LNCaP clone FGC (cell line): Measurements from ENCODE around the gene CACNA1S.

Experiments used
- DNase-seq: peaks from one replicate; pipeline ENCODE4 v3.0.0-alpha.2; 2011; ENCODE audit warnings: low read depth
- H3K4me3 ChIP-seq: 2 replicates; pipeline ENCODE4 v1.5.1; 2011; ENCODE audit warnings: mild to moderate bottlenecking, low read depth, low read length, control low read depth
- CTCF ChIP-seq: IDR thresholded peaks from 2 replicates; pipeline ENCODE4 v1.5.1; 2012; ENCODE audit warnings: mild to moderate bottlenecking; ENCODE audit not compliant: control insufficient read depth, insufficient read depth; ENCODE audit errors: extremely low read depth

Gene CACNA1S

DNA sequence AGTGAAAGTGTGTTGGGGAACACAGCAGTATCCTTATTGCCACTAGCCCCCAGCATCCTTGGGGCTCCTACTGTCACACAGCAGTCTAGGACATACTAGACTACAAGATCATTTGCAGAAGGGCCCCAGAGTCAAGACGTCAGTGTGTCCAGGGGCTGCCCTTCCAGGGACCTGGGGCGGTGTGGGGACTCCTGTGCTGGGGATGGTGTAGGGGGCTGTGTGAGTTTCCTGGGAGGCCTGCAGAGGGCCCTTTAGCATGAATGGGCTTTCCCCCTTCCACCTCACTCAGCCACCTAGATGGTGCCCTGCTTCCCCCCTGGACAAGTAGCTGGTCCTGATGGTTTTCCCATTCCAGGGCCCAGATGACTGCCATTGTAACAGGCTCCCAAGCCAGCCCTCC is 71.2 kb downstream of the CACNA1S start:
- no peak overlapping the region for H3K4me3 ChIP-seq
- TF ChIP-seq CTCF = no peak
- no peak for DNase-seq

DNA sequence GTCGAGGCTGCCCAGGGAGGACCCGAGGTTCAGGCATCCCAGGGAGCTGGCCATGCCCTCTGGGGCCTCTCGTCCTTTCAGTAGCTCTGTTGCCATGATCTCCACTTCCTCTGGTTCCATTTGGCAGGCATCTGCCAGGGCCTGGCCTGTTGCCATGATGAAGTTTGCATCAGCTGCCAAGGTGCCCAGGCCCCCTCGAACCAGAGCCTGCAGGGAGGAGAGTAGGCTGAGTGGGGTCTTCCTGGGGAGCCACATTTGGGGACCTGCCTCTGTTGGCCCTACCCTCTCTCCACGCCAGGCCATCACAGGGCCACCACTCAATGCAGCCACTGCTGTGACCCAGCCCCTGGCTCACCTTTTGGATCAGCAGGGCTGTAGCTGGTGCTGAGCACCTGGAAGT is 72.3 kb downstream of the CACNA1S start:
- TF ChIP-seq CTCF = no peak

DNA sequence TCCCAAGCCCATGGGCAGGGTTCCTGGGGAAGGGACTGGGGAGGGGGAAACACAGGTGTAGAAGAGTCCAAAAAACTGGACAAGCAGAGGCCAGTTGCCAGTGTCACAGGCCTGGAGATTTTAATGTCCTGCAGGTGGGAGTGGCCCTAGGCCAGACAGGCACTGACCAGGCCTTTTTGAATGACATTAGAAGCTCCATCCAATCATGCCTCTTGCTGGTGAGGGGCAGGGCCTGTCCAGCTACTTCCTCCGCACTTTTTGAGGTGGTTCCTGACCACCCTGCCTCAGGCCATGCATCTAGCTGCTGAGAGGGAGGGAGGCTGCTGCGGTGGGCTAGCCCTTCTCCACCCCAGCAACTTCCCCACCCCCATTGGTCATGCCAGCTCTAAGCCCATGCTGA is 72.8 kb downstream of the CACNA1S start:
- no peak for DNase-seq
- no peak overlapping the region for H3K4me3 ChIP-seq
- TF ChIP-seq CTCF = no peak

More for the DNA sequence above, 72.3 kb downstream of the CACNA1S start:
- no peak overlapping the region for H3K4me3 ChIP-seq
- DNase-seq = no peak

DNA sequence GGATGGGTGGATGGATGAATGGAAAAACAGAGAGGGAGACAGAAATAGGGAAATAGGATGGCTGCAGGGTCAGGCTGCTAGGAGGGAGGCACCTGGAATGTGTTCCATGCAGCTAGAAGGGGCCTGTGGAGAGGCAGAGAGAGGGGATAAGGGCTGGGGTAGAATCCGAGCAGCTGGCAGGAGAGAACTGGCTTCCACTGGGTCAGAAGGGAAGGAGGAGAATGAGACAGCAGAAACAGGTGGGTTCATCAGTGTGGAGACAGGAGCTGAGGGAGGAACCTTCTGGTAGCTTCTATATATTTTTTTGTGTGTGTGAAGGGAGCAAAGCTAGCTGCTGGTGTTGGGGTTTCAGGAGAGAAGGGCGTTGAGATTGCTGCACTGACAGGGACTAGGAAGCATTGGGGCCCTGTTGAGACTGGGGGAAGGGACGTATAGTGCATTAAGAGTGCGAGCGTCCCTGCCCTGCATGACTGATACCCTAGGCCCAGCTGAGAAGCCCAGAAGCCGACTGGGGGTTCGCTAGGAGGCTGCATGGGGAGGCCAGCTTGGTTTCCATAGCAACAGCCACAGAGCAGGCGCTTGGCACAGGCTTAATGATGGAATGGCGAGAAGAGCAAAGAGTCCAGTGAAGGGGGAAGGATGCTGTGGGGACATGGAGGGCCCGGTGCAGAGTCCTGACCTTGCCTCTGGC is 73.9 kb downstream of the CACNA1S start:
- no peak for TF ChIP-seq CTCF
- no peak for DNase-seq
- H3K4me3 ChIP-seq = no peak overlapping the region

DNA sequence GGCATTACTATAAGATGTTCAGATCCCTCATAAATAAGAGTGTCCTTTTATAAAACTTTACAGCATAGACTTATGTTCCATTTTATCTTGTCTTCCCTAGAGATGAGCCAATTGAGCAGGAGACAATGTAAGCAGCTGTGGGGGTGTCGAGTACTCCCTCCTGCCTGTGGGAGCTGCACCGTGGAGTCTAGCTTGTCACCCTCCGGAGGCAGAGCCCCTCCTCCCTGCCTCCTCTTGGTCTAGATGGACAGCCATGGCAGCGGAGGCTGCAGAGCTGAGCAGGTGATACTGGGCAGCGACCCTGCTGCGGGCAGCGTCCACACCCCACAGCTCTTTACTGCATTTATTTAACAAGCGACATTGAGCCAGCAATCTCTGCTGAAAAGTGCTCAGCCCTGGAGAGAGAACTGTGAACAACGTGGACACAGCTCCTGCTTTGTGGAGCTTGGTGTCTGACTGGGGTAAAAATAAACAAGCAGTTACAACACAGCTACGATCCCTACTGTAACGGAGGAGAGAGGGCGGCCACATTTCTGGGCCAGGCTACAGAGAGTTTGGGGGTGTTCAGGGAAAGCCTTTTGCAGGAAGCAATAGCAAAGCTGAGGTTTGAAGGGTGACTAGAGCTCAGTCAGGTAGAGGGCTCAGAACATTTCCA is 75.9 kb downstream of the CACNA1S start:
- H3K4me3 ChIP-seq = no peak overlapping the region
- TF ChIP-seq CTCF = no peak
- no peak for DNase-seq

DNA sequence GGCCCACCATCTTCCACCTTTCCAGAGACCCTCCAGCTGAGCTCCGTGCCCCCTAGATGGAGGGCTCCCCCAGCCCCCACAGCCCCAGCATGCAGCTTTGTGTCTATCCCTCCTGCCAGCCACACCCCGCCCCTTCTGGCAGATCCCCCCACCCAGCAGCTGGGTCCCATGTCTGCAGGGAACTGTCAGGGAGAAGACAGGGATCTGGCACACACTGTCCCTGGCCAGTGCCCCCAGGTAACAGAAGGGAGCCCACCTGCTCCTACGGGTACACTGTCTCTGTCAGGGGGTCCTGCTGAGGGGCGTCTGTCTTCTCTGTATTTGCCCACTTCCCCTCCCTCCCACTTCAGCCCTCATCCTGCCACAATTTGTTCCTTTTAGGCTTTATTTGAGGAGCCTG is 77.6 kb downstream of the CACNA1S start:
- no peak for TF ChIP-seq CTCF

GRCh38 chr1:201032408-201032807 is 79.8 kb downstream of the CACNA1S start:
- DNase-seq = no peak
- no peak overlapping the region for H3K4me3 ChIP-seq
- TF ChIP-seq CTCF = no peak

More for the DNA sequence above, 77.6 kb downstream of the CACNA1S start:
- DNase-seq = no peak
- H3K4me3 ChIP-seq = no peak overlapping the region
